Thoracic aorta (tissue), 2 donors: ENCODE data around the gene BAZ1A. TPM values are rescaled to one million over a fixed set of nuclear protein-coding genes. Genes with fewer than 3 reads are reported as not detected.
A peak's percentile ranks its signal among the peaks of the same experiment; 100 is the strongest.

Experiments used
- ATAC-seq: fragments of 150-250 bp; one replicate; pipeline ENCODE4 v1.8.0; 2017; ENCODE audit warnings: low read depth; ENCODE audit not compliant: insufficient number of reproducible peaks, low FRiP score
- DNase-seq: peaks from one replicate; pipeline ENCODE4 v3.0.0-alpha.2; 2020; ENCODE audit warnings: low spot score
- H3K27ac ChIP-seq, 2 donors: fragments of 200-600 bp; sonication (generic); 1 replicate in 1 of 2; 2 replicates in 1 of 2; pipeline ENCODE4 v1.5.1; 2016; ENCODE audit warnings: mild to moderate bottlenecking in 2 of 2, moderate library complexity in 2 of 2
- H3K27me3 ChIP-seq: fragments of 200-600 bp; sonication (generic); replicated peaks from 2 replicates; pipeline ENCODE4 v1.6.0; 2016; ENCODE audit warnings: mild to moderate bottlenecking; ENCODE audit not compliant: insufficient read depth
- H3K36me3 ChIP-seq: fragments of 200-600 bp; sonication (generic); one replicate; pipeline ENCODE4 v1.5.1; 2016
- H3K4me1 ChIP-seq, 2 donors: fragments of 200-600 bp; sonication (generic); 1 replicate in 1 of 2; 2 replicates in 1 of 2; pipeline versions ENCODE4 v1.5.1 to v1.6.0; 2016; ENCODE audit warnings: low read depth in 2 of 2, mild to moderate bottlenecking in 1 of 2; ENCODE audit not compliant: control insufficient read depth in 1 of 2
- H3K4me3 ChIP-seq: fragments of 200-600 bp; sonication (generic); 2 replicates; pipeline ENCODE4 v1.5.1; 2016; ENCODE audit warnings: mild to moderate bottlenecking
- H3K9me3 ChIP-seq: fragments of 200-600 bp; sonication (generic); 2 replicates; pipeline ENCODE4 v1.5.1; 2016
- CTCF ChIP-seq: fragments of 200-600 bp; sonication (generic); IDR thresholded peaks from one replicate; pipeline ENCODE4 v1.5.1; 2019; ENCODE audit warnings: antibody characterized with exemption
- total RNA-seq, 2 donors: library from RNA; depleted of rRNA; stranded (reverse); fragments of >200 nt; gene quantifications; one replicate each; pipeline versions ENCODE4 v1.1.0 to v1.2.3, GENCODE V29; 2016

The BAZ1A gene
- total RNA-seq, 2 donors from 2014 or later, result 16.1 to 51.6 TPM

GRCh38 chr14:34707722-34708121 lies 167.4 kb downstream of the BAZ1A start:
- Histone ChIP-seq H3K4me3 (no peak overlapping the region), H3K36me3 (peaks cover 4% of the 10 kb centered on the region), H3K27ac (peak overlapping the region in 1 of 2 donors; percentile 50), H3K27me3 (no peaks in the 10 kb centered on the region), H3K9me3 (no peaks in the 10 kb centered on the region), H3K4me1 (peaks cover 25 to 38% of the 10 kb centered on the region in 2 donors)
- TF ChIP-seq CTCF, result no peak
- ATAC-seq (no peak), DNase-seq (no peak)

Other genes with a start within 250 kb of the BAZ1A start
- gene SNX6, start 245.2 kb downstream of the BAZ1A start, total RNA-seq, result 100 to 1,000 TPM in 1 of 2 donors, 10 to 100 TPM in 1; 84.2 to 128 TPM
- gene CFL2, start 160.8 kb downstream of the BAZ1A start, total RNA-seq, result 100 to 1,000 TPM in 1 of 2 donors, 10 to 100 TPM in 1; 94.6 to 127 TPM
- 10 to 100 TPM; 57.1 to 87.2 TPM for gene SRP54, start 107.6 kb upstream of the BAZ1A start, total RNA-seq
- gene FAM177A1, start 170.9 kb upstream of the BAZ1A start, total RNA-seq, result 10 to 100 TPM; 60.0 to 73.8 TPM
- 10 to 100 TPM; 29.5 to 31.6 TPM for gene PPP2R3C, start 246.6 kb upstream of the BAZ1A start, total RNA-seq
- 10 to 100 TPM; 18.1 to 43.6 TPM for gene PRORP, start 247.2 kb upstream of the BAZ1A start, total RNA-seq